Neuron (in vitro differentiated cells): ENCODE measurements around the gene CST3.

Source experiments
- H2AFZ ChIP-seq: one replicate; pipeline ENCODE4 v1.6.1; 2013; ENCODE audit warnings: low read depth, mild to moderate bottlenecking, inconsistent platforms, low read length, moderate library complexity
- H3K27me3 ChIP-seq: one replicate; pipeline ENCODE4 v1.6.1; 2013; ENCODE audit warnings: low read length; ENCODE audit not compliant: insufficient read depth
- H3K36me3 ChIP-seq: one replicate; pipeline ENCODE4 v1.6.1; 2013; ENCODE audit warnings: low read length; ENCODE audit not compliant: insufficient read depth
- H3K4me1 ChIP-seq: one replicate; pipeline ENCODE4 v1.6.1; 2013; ENCODE audit warnings: low read length; ENCODE audit not compliant: insufficient read depth
- H3K4me3 ChIP-seq: 2 replicates; pipeline ENCODE4 v1.5.1; 2013; ENCODE audit warnings: mild to moderate bottlenecking, low read length, moderate library complexity
- H3K9me3 ChIP-seq: one replicate; pipeline ENCODE4 v1.6.1; 2013; ENCODE audit warnings: low read length

CST3 gene

DNA sequence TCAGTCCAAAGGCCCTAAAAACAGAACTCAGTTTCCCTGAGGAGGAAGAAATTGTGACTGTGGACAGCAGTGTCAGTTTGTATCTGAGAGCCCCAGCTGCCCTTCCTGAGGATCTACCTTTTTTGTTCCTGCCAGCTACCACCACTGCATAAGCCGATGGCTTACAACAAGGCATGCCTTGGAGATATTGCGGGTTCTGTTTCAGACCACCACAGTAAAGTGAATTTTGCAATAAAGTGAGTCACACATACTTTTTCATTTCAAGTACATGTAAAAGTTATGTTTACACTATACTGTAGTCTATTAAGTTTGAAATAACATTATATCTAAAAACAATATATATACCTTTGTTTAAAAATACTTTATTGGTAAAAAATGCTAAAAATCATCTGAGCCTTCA lies 9.6 kb upstream of the CST3 start:
- H3K4me3 ChIP-seq, result no peak overlapping the region
- H3K4me1 ChIP-seq, result no peaks in the 10 kb centered on the region

DNA sequence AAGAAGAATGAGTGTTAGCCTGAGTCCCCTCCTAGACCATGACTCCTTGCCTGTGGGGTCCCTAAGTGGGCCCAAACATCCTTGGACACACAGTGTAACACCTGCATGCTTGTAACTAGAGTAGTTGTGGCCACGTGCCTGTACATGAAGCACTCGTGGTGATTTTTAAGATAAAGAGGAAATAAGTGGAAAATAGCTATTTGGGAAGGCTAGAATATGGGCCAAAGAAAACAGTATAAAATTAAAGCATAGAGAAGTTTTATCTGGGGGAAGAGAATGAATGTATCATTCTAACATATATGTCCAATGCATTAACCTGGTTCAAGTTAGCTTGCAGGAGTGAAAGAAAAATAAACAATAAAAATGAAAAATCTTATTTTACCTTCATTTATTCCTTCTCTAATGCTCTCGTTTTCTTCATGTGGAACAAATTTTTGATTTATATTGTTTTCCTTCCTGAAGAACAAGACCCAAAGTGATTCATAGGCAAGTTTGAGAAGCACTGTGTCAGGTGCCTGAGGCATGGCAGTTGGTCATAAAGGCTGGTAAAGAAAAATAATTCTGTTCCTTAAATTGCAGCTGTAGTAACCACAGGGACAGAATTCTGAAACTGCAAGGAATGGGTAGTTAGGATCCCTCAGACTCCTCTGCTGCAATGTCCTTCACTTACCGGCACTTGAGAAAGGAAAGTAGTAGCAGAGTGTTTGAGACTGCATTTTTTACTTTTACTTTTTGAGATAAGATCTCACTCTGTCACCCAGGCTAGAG lies 8.5 kb upstream of the CST3 start:
- Histone ChIP-seq H2AFZ (no peak overlapping the region), H3K4me1 (no peaks in the 10 kb centered on the region), H3K4me3 (no peak overlapping the region), H3K9me3 (no peaks in the 10 kb centered on the region), H3K27me3 (peaks cover 2% of the 10 kb centered on the region), H3K36me3 (no peaks in the 10 kb centered on the region)

More for the DNA sequence above, 9.6 kb upstream of the CST3 start:
- Histone ChIP-seq H3K9me3 (no peaks in the 10 kb centered on the region), H3K36me3 (no peaks in the 10 kb centered on the region), H2AFZ (no peak overlapping the region), H3K27me3 (peaks cover 2% of the 10 kb centered on the region)

DNA sequence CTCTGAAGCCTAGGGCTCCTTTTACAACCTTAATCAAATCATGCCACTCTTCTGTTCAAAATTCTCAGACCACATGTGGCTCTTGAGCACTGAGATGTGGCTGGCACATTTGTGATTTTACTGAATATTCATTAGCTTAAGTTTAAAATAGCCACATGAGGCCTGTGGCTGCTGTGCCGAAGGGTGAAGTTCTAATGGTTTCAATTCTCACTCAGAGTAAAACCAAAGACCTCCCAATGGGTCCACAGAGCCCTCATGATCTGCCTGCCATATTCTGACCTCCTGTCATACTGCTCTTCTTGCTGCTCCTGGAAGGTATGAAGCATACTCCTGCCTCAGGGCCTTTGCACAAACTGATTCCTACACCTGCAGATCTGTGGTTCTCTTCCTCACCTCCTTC lies 7.8 kb upstream of the CST3 start:
- Histone ChIP-seq H3K36me3 (no peaks in the 10 kb centered on the region), H3K27me3 (peaks cover 4% of the 10 kb centered on the region), H3K9me3 (no peaks in the 10 kb centered on the region), H3K4me1 (no peaks in the 10 kb centered on the region), H2AFZ (no peak overlapping the region), H3K4me3 (no peak overlapping the region)

DNA sequence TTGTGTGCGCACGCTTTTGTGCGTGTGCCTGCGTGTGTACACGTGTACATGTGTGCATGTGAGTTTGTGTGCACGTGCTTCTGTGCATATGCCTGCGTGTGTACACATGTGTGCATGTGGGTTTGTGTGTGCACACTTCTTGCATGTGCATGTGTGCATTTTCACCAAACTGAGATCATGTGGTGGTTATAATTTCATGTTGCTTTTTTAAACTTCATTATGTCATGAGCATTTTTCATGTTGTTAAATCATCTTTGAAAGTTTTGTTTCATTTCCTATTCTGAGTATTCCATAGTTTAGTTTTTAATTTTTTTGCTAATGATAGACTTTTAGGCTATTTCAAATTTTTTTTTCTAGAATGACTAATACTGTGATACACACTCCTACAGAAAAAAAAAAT lies 6.4 kb upstream of the CST3 start:
- no peak overlapping the region for H2AFZ ChIP-seq
- H3K4me3 ChIP-seq, result no peak overlapping the region
- no peaks in the 10 kb centered on the region for H3K4me1 ChIP-seq
- no peaks in the 10 kb centered on the region for H3K9me3 ChIP-seq
- H3K27me3 ChIP-seq, result peaks cover 5% of the 10 kb centered on the region
- H3K36me3 ChIP-seq, result no peaks in the 10 kb centered on the region

DNA sequence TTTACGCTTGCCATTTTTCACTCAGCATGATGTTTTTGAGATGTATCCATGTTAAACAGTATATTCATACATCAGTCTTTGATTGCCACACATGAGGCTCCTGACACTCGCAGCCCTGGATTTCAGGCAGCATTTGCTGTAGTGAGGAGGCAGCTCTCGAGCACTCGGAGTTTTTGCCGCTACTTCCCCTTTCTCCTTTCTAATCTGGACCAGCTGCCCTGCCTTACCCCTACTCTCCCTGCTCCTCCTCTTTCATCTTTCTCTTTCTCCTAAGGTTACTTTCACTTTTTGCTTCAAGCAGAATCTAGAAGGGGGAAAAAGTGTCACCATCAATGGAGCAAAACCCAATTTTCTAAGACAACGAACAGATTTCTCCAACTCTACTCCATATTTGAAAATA lies 5.9 kb upstream of the CST3 start:
- Histone ChIP-seq H3K36me3 (no peaks in the 10 kb centered on the region), H3K27me3 (peaks cover 5% of the 10 kb centered on the region), H2AFZ (no peak overlapping the region), H3K4me3 (no peak overlapping the region), H3K9me3 (no peaks in the 10 kb centered on the region), H3K4me1 (no peaks in the 10 kb centered on the region)

DNA sequence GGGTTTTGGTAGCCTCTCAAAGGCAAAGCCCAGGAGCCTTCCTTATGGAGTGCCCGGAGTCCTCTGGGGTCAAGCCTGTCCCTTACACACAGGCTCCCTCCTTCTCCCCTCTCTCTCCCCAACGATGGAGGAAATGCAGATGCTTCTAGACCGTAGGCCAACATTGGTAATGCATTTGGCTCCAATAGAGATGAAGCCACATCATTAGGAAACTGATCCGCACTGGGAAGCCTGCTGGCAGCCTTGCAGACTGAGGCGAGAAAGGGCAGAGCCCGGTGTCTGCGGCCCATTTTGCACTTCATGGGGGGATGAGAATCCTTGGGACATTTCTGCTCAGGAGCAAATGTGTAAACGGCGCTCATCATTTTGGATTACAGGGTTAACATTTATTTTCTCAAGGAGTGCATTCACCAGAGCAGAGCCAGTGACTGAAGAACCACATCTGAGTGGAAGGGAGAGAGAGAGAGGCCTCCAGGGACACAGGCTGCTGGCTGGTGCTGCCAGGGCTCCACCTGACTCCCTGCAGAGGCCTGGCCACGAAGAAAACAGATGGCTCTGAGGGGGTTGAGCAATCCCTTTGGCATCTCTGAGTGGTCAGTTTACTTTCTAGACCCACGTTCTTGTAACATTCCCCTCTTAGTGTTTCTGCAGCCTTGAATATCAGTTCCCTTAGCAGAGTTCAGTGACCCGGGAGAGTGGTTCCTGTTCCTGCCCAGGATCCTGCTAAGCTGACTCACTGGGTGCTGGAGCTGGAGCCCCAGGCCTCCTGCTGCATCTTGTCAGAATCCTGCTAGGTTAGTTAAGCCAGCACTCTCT lies 4.4 kb upstream of the CST3 start:
- H3K9me3 ChIP-seq, result no peaks in the 10 kb centered on the region
- no peak overlapping the region for H2AFZ ChIP-seq
- no peaks in the 10 kb centered on the region for H3K4me1 ChIP-seq
- peaks cover 5% of the 10 kb centered on the region for H3K27me3 ChIP-seq
- H3K36me3 ChIP-seq, result no peaks in the 10 kb centered on the region
- H3K4me3 ChIP-seq, result no peak overlapping the region

DNA sequence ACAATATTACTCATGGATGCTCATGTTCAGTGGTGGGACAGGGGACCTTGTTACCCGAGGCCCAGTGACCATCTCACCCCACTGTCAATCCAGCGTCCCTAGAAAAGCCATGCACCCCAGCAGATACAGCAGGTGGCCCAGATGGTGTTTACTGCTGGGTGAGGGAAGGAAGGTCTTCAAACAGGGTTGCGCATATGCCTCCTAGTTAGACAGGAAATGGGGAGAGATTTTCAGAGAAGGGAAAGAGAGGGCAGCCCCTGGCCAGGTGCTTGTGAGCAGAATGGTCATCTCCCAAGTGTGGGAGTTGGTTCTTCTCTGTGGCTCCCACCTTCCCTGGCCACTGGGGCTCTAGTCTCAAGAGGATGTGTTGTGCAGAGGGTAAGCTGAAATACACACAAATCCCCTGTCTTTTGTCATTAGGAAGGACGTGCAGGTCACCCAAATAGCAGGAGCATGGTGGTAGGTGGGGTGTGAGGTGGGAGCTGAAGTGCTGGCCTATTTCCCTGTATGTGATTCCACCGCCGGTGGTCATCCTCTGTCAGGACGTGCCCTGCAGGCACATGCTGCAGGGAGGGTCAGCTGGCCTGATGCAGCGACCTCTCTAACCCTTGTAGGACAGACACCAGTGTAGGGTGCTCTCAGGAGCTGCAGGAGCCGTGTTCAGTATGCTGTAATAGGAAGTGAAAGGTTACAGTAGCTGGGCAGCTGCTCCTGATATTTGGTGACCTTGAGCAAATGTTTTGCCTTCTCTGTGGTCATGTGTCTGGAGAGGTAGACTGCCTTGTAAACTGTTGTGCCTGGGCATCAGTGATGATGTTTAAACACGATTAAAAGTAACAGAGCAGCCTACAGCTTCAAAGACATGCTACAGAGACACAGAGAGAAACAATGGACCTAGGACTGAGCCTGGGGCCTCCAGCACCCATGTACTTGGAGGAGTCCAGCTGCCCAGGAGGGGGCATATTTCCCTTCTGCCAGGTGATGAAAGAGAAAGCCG lies 3.2 kb upstream of the CST3 start:
- Histone ChIP-seq H3K27me3 (peaks cover 5% of the 10 kb centered on the region), H3K9me3 (no peaks in the 10 kb centered on the region), H2AFZ (no peak overlapping the region), H3K4me3 (no peak overlapping the region), H3K36me3 (no peaks in the 10 kb centered on the region), H3K4me1 (peaks cover 12% of the 10 kb centered on the region)

DNA sequence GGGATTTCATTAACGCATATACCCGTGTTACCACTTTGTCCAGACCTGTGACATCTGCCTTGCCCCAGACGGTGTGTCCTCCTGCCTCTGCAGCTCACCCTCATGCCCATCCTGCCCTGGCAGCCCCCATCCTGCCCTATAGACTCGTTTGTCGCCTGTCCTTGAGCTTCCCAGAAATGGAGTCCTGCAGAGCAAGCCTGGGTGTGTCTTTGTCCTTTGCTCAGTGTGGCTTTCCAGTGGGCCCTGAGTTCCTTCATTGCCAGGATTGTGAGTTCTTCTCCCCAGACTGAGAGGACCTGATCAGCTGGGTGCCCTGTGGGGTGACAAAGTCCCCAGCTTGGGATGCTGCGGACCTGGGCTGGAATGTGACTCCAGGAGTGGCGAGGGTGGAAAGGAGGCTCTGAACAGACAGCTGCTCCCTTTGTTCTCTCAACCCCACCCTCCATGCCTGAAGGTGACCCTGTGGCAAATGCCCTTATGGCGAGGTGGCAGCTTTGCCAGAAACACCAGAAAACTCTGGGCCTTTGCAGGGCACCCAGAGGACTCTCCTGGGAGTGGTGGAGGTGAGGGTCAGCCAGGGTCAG lies 2.4 kb upstream of the CST3 start:
- Histone ChIP-seq H3K36me3 (peaks cover 3% of the 10 kb centered on the region), H3K4me1 (peaks cover 12% of the 10 kb centered on the region), H3K27me3 (peaks cover 5% of the 10 kb centered on the region), H3K9me3 (no peaks in the 10 kb centered on the region), H3K4me3 (no peak overlapping the region), H2AFZ (no peak overlapping the region)

DNA sequence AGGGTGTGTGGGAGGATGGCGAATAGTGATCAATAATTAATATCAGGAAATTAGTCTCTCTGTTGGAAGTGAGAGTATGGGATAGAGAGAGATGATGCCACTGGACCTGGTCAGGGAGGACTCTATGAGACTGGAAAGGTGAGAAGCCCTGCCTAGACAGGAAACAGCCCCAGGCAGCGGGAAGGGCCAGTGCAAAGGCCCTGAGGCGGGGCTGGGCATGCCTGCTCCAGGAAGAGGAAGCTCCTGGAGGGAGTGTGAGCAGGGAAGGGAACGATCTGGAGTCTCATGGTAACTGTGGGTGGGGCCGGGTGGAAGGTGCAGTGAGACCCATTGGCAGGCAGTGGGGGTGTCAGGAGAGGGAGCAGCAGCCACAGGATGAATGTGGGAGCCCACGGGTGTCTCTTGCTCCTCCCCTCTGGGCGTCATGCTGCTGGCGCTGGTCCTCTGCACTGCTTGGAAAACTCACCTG lies 1.8 kb upstream of the CST3 start:
- Histone ChIP-seq H3K36me3 (peaks cover 3% of the 10 kb centered on the region), H2AFZ (no peak overlapping the region), H3K9me3 (no peaks in the 10 kb centered on the region), H3K27me3 (peaks cover 5% of the 10 kb centered on the region), H3K4me1 (peaks cover 12% of the 10 kb centered on the region), H3K4me3 (no peak overlapping the region)

DNA sequence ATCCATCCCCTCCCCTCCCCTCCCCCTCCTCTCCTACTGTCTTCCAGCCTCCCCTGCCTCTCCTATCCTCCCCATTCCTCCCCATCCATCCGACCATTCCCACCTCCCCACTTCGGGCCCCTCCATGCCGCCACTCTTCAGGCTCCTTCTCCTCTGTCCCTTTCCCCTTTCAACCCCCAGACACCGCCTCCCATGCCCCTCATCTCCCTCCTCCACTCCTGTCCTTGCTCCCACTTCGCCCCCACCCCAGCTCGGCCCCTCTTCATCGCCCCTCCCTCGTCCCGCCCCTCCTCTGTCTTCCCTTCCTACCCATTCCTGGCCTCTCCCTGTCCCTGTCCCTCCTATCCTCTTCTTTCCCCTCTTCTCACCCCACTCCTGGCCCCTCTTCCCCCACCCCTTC lies 554 bp upstream of the CST3 start:
- Histone ChIP-seq H3K27me3 (peaks cover 3% of the 10 kb centered on the region), H3K36me3 (peaks cover 8% of the 10 kb centered on the region), H2AFZ (no peak overlapping the region), H3K4me3 (no peak overlapping the region), H3K9me3 (no peaks in the 10 kb centered on the region), H3K4me1 (peaks cover 12% of the 10 kb centered on the region)

DNA sequence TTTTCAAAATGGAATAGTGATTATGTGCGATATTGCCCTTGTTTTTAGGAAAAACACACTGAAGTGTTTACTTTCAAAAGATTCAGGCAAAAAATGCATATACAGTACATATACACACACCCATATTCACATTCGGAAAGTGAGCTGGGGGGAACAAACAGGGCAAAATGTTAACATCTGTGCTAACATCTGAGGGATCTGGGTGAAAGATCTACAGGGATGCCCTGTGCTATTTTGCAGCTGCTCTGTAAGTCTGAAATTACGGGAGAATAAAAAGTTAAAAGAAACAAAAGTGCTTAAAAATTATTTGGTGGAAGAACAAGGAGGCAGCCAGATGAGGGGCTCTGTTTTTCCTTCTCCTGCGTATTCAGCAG lies 860 bp downstream of the CST3 start:
- peak overlapping the region; percentile 92 for H3K4me3 ChIP-seq
- H3K36me3 ChIP-seq, result peaks cover 16% of the 10 kb centered on the region
- H3K4me1 ChIP-seq, result peaks cover 12% of the 10 kb centered on the region
- H3K9me3 ChIP-seq, result no peaks in the 10 kb centered on the region
- peak overlapping the region; percentile 92 for H2AFZ ChIP-seq
- peaks cover 3% of the 10 kb centered on the region for H3K27me3 ChIP-seq

DNA sequence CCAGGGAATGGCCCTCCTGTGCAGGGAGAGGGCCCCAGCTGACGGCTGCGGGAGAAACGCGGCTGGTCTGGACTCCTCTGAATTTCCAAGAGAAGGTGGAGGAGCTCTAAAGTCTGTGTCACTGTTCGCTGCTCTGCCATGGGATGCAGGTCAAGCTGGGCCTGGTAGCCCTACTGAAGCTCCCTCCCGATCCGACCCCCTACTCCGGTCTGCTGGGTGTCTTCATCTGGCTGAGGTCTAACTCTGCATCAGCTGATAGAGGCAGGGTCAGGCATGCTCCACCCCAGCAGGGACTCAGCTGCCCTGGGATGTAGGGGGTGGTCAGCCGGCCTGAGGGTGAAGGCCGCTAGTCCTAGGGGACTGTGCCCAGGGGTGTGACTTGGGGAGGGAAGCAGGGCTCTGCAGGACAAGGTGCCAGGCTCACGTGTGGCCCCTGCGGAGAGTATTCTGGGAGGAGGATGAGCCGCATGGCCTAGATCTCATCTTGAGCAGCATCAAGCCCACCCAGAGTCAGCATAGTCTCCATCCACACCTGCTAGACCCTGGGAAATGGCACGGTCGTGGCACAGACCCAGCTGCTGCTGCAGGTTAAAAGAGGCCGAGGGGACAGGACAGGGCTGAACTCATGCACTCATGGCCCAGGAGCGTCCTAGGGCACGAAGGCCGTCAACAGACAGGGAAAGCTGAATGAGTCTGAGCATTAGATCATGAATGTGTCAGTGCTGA lies 1.4 kb downstream of the CST3 start:
- Histone ChIP-seq H3K27me3 (peaks cover 3% of the 10 kb centered on the region), H3K36me3 (peaks cover 16% of the 10 kb centered on the region), H3K4me1 (peaks cover 12% of the 10 kb centered on the region), H2AFZ (no peak overlapping the region), H3K4me3 (peak overlapping the region; percentile 92), H3K9me3 (no peaks in the 10 kb centered on the region)
